ENCODE results near the gene IGSF8. TPM values are rescaled to one million over a fixed set of nuclear protein-coding genes. Genes with fewer than 3 reads are reported as not detected.

The IGSF8 gene
- total RNA-seq, 1 donor from 2014 or later = 17.2 TPM

DNA sequence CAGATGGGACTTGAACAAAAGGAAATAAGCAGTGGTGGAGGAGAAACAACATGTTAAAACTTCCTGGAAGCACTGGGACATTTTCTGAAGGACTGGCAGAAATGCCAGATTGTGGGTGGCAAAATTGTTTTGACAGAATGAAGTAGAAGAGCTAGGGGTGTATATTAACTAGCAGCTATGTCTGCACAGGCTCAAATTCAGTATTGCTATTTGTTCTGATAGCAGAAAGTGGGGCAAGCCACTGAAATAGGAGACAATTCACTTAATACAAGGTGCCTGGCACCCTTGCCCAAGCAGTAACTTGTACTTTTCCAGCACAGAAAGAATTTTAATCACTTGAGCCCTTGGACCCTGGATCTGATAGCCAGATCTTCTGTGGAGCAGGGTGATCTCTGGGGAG is 54.9 kb downstream of the IGSF8 start:
- H3K27me3 Mint-ChIP-seq (ENCODE audit: unreplicated experiment) = peaks cover 10% of the 10 kb centered on the region
- peaks cover 17% of the 10 kb centered on the region for H3K4me1 Mint-ChIP-seq (ENCODE audit: unreplicated experiment)
- DNase-seq (ENCODE audit: low spot score) = no peak
- H3K9me3 Mint-ChIP-seq (ENCODE audit: unreplicated experiment) = no peaks in the 10 kb centered on the region
- no peak for TF ChIP-seq CTCF (IDR thresholded peaks at IDR 0.05; ENCODE audit: unreplicated experiment)
- H3K27ac Mint-ChIP-seq (ENCODE audit: unreplicated experiment) = no peak overlapping the region
- H3K4me3 Mint-ChIP-seq (ENCODE audit: unreplicated experiment) = no peak overlapping the region
- no peaks in the 10 kb centered on the region for H3K36me3 Mint-ChIP-seq (ENCODE audit: low read depth, unreplicated experiment)

Other genes with a start within 250 kb of the IGSF8 start
- not detected for gene VSIG8, start 236.0 kb downstream of the IGSF8 start, total RNA-seq (ENCODE audit: unreplicated experiment)
- 1.0 TPM for gene CFAP45, start 198.5 kb downstream of the IGSF8 start, total RNA-seq (ENCODE audit: unreplicated experiment)
- gene TAGLN2, start 173.1 kb downstream of the IGSF8 start, total RNA-seq (ENCODE audit: unreplicated experiment) = 95.2 TPM
- 2.2 TPM for gene IGSF9, start 153.0 kb downstream of the IGSF8 start, total RNA-seq (ENCODE audit: unreplicated experiment)
- not detected for gene SLAMF9, start 144.4 kb downstream of the IGSF8 start, total RNA-seq (ENCODE audit: unreplicated experiment)
- gene PIGM, start 66.6 kb downstream of the IGSF8 start, total RNA-seq (ENCODE audit: unreplicated experiment) = 6.0 TPM
- not detected for gene KCNJ10, start 28.5 kb downstream of the IGSF8 start, total RNA-seq (ENCODE audit: unreplicated experiment)
- gene KCNJ9, start 17.1 kb downstream of the IGSF8 start, total RNA-seq (ENCODE audit: unreplicated experiment) = 0.05 TPM
- 0.49 TPM for gene ATP1A2, start 17.1 kb upstream of the IGSF8 start, total RNA-seq (ENCODE audit: unreplicated experiment)
- gene ATP1A4, start 53.0 kb upstream of the IGSF8 start, total RNA-seq (ENCODE audit: unreplicated experiment) = not detected
- gene CASQ1, start 92.0 kb upstream of the IGSF8 start, total RNA-seq (ENCODE audit: unreplicated experiment) = not detected
- 593 TPM for gene PEA15, start 106.8 kb upstream of the IGSF8 start, total RNA-seq (ENCODE audit: unreplicated experiment)
- gene DCAF8, start 163.9 kb upstream of the IGSF8 start, total RNA-seq (ENCODE audit: unreplicated experiment) = 134 TPM
- 61.7 TPM for gene PEX19, start 186.5 kb upstream of the IGSF8 start, total RNA-seq (ENCODE audit: unreplicated experiment)
- gene COPA, start 244.6 kb upstream of the IGSF8 start, total RNA-seq (ENCODE audit: unreplicated experiment) = 178 TPM
- gene NCSTN, start 244.8 kb upstream of the IGSF8 start, total RNA-seq (ENCODE audit: unreplicated experiment) = 115 TPM

Data from endothelial cell (in vitro differentiated cells).